GM12892 (cell line): ENCODE measurements around the gene ATP8A1.

Experiments
- POLR2A ChIP-seq: IDR thresholded peaks from 2 replicates; pipeline ENCODE4 v1.6.1; 2011; ENCODE audit warnings: low read depth, low read length, control low read depth
- POLR2AphosphoS5 ChIP-seq: IDR thresholded peaks from 2 replicates; pipeline ENCODE4 v1.6.1; 2011; ENCODE audit warnings: low read depth, low read length, control low read depth
- TAF1 ChIP-seq: IDR thresholded peaks from 2 replicates; pipeline ENCODE4 v1.6.1; 2011; ENCODE audit warnings: low read depth, mild to moderate bottlenecking, control low read depth, low read length, borderline replicate concordance

GRCh38 chr4:42671431-42672194 is 14.7 kb upstream of the ATP8A1 start:
- TF ChIP-seq POLR2A (no peak), POLR2AphosphoS5 (no peak), TAF1 (no peak)
